ENCODE data around the gene CNTNAP2.
"Not testable (repeated sequence)": the region's sequence is repeated elsewhere in the genome, so short reads cannot be mapped to it uniquely, and the experiment has no call there.

Gene CNTNAP2

GRCh38 chr7:148437043-148437442 lies 2320.4 kb downstream of the CNTNAP2 start:
- ChIA-PET POLR2A (no interaction called here), CTCF (no interaction called here)
- H3K27me3 ChIP-seq (replicated peaks in 2 of 5; ENCODE audit: control insufficient read depth in 4 of 5, insufficient read depth in 5 of 5, low read length in 4 of 5): no peaks in the 10 kb centered on the region
- no peaks in the 10 kb centered on the region for H3K4me1 ChIP-seq (ENCODE audit: control extremely low read depth in 1 of 4, control insufficient read depth in 4 of 4, insufficient read depth in 4 of 4, low read length in 3 of 4)
- no peak for DNase-seq
- 100% methylated on average over 1 of the region's 4 CpGs for WGBS (ENCODE audit: insufficient coverage)
- H3K4me3 ChIP-seq (ENCODE audit: control insufficient read depth in 1 of 7, extremely low read depth in 1 of 7, insufficient read depth in 4 of 7, low read depth in 2 of 7, low read length in 6 of 7): no peak overlapping the region
- no peak overlapping the region for H3K27ac ChIP-seq (ENCODE audit: insufficient read depth in 1 of 2, low read depth in 1 of 2, low read length in 2 of 2, poor library complexity in 1 of 2, severe bottlenecking in 2 of 2)
- H3K36me3 ChIP-seq (ENCODE audit: control insufficient read depth in 4 of 4, insufficient read depth in 4 of 4, low read length in 3 of 4): no peaks in the 10 kb centered on the region
- H3K9me3 ChIP-seq (ENCODE audit: control extremely low read depth in 1 of 5, control insufficient read depth in 4 of 5, insufficient read depth in 2 of 5, low read depth in 1 of 5, low read length in 4 of 5): peaks cover 0 to 2% (median 0%) of the 10 kb centered on the region in 5 experiments

- ChIA-PET CTCF (no interaction called here), POLR2A (no interaction called here)
- Histone ChIP-seq H3K4me1 (ENCODE audit: control extremely low read depth in 1 of 4, control insufficient read depth in 4 of 4, insufficient read depth in 4 of 4, low read length in 3 of 4) (no peaks in the 10 kb centered on the region), H3K4me3 (ENCODE audit: control insufficient read depth in 1 of 7, extremely low read depth in 1 of 7, insufficient read depth in 4 of 7, low read depth in 2 of 7, low read length in 6 of 7) (no peak overlapping the region), H3K27me3 (replicated peaks in 2 of 5; ENCODE audit: control insufficient read depth in 4 of 5, insufficient read depth in 5 of 5, low read length in 4 of 5) (no peaks in the 10 kb centered on the region), H3K36me3 (ENCODE audit: control insufficient read depth in 4 of 4, insufficient read depth in 4 of 4, low read length in 3 of 4) (no peaks in the 10 kb centered on the region), H3K27ac (ENCODE audit: insufficient read depth in 1 of 2, low read depth in 1 of 2, low read length in 2 of 2, poor library complexity in 1 of 2, severe bottlenecking in 2 of 2) (no peak overlapping the region), H3K9me3 (ENCODE audit: control extremely low read depth in 1 of 5, control insufficient read depth in 4 of 5, insufficient read depth in 2 of 5, low read depth in 1 of 5, low read length in 4 of 5) (peaks cover 0 to 15% (median 8%) of the 10 kb centered on the region in 5 experiments)
- 93% methylated on average over 3 of the region's 8 CpGs for WGBS (ENCODE audit: insufficient coverage)
- no peak for DNase-seq
Measured at GRCh38 chr7:148442141-148442655, 2325.6 kb downstream of the CNTNAP2 start.

GRCh38 chr7:148442933-148443332 lies 2326.3 kb downstream of the CNTNAP2 start:
- Histone ChIP-seq H3K4me3 (ENCODE audit: control insufficient read depth in 1 of 7, extremely low read depth in 1 of 7, insufficient read depth in 4 of 7, low read depth in 2 of 7, low read length in 6 of 7) (no peak overlapping the region), H3K9me3 (ENCODE audit: control extremely low read depth in 1 of 5, control insufficient read depth in 4 of 5, insufficient read depth in 2 of 5, low read depth in 1 of 5, low read length in 4 of 5) (peaks cover 0 to 15% (median 8%) of the 10 kb centered on the region in 5 experiments), H3K4me1 (ENCODE audit: control extremely low read depth in 1 of 4, control insufficient read depth in 4 of 4, insufficient read depth in 4 of 4, low read length in 3 of 4) (no peaks in the 10 kb centered on the region), H3K36me3 (ENCODE audit: control insufficient read depth in 4 of 4, insufficient read depth in 4 of 4, low read length in 3 of 4) (no peaks in the 10 kb centered on the region), H3K27me3 (replicated peaks in 2 of 5; ENCODE audit: control insufficient read depth in 4 of 5, insufficient read depth in 5 of 5, low read length in 4 of 5) (no peaks in the 10 kb centered on the region), H3K27ac (ENCODE audit: insufficient read depth in 1 of 2, low read depth in 1 of 2, low read length in 2 of 2, poor library complexity in 1 of 2, severe bottlenecking in 2 of 2) (no peak overlapping the region)
- DNase-seq: no peak
- CTCF ChIA-PET: no interaction called here
- POLR2A ChIA-PET: no interaction called here
- WGBS (ENCODE audit: insufficient coverage): 96% methylated on average over 6 of the region's 6 CpGs

GRCh38 chr7:148445260-148446044 lies 2328.9 kb downstream of the CNTNAP2 start:
- Histone ChIP-seq H3K4me1 (ENCODE audit: control extremely low read depth in 1 of 4, control insufficient read depth in 4 of 4, insufficient read depth in 4 of 4, low read length in 3 of 4) (no peaks in the 10 kb centered on the region), H3K27me3 (replicated peaks in 2 of 5; ENCODE audit: control insufficient read depth in 4 of 5, insufficient read depth in 5 of 5, low read length in 4 of 5) (no peaks in the 10 kb centered on the region), H3K36me3 (ENCODE audit: control insufficient read depth in 4 of 4, insufficient read depth in 4 of 4, low read length in 3 of 4) (no peaks in the 10 kb centered on the region), H3K9me3 (ENCODE audit: control extremely low read depth in 1 of 5, control insufficient read depth in 4 of 5, insufficient read depth in 2 of 5, low read depth in 1 of 5, low read length in 4 of 5) (peaks cover 0 to 15% (median 8%) of the 10 kb centered on the region in 5 experiments), H3K4me3 (ENCODE audit: control insufficient read depth in 1 of 7, extremely low read depth in 1 of 7, insufficient read depth in 4 of 7, low read depth in 2 of 7, low read length in 6 of 7) (no peak overlapping the region), H3K27ac (ENCODE audit: insufficient read depth in 1 of 2, low read depth in 1 of 2, low read length in 2 of 2, poor library complexity in 1 of 2, severe bottlenecking in 2 of 2) (no peak overlapping the region)
- DNase-seq: no peak
- WGBS (ENCODE audit: insufficient coverage): 98% methylated on average over 42 of the region's 42 CpGs
- ChIA-PET CTCF (no interaction called here), POLR2A (no interaction called here)

GRCh38 chr7:148447221-148447849 lies 2330.7 kb downstream of the CNTNAP2 start:
- Histone ChIP-seq H3K4me1 (ENCODE audit: control extremely low read depth in 1 of 4, control insufficient read depth in 4 of 4, insufficient read depth in 4 of 4, low read length in 3 of 4) (no peaks in the 10 kb centered on the region), H3K27ac (ENCODE audit: insufficient read depth in 1 of 2, low read depth in 1 of 2, low read length in 2 of 2, poor library complexity in 1 of 2, severe bottlenecking in 2 of 2) (no peak overlapping the region), H3K4me3 (ENCODE audit: control insufficient read depth in 1 of 7, extremely low read depth in 1 of 7, insufficient read depth in 4 of 7, low read depth in 2 of 7, low read length in 6 of 7) (no peak overlapping the region), H3K27me3 (replicated peaks in 2 of 5; ENCODE audit: control insufficient read depth in 4 of 5, insufficient read depth in 5 of 5, low read length in 4 of 5) (no peaks in the 10 kb centered on the region), H3K36me3 (ENCODE audit: control insufficient read depth in 4 of 4, insufficient read depth in 4 of 4, low read length in 3 of 4) (no peaks in the 10 kb centered on the region), H3K9me3 (ENCODE audit: control extremely low read depth in 1 of 5, control insufficient read depth in 4 of 5, insufficient read depth in 2 of 5, low read depth in 1 of 5, low read length in 4 of 5) (peaks cover 0 to 15% (median 8%) of the 10 kb centered on the region in 5 experiments)
- no peak for DNase-seq
- CTCF ChIA-PET: no interaction called here
- POLR2A ChIA-PET: no interaction called here
- 100% methylated on average over 1 of the region's 4 CpGs for WGBS (ENCODE audit: insufficient coverage)

- H3K4me1 ChIP-seq (ENCODE audit: control extremely low read depth in 1 of 4, control insufficient read depth in 4 of 4, insufficient read depth in 4 of 4, low read length in 3 of 4); H3K9me3 ChIP-seq (ENCODE audit: control extremely low read depth in 1 of 5, control insufficient read depth in 4 of 5, insufficient read depth in 2 of 5, low read depth in 1 of 5, low read length in 4 of 5); DNase-seq; CTCF ChIA-PET; H3K27ac ChIP-seq (ENCODE audit: insufficient read depth in 1 of 2, low read depth in 1 of 2, low read length in 2 of 2, poor library complexity in 1 of 2, severe bottlenecking in 2 of 2); H3K27me3 ChIP-seq (replicated peaks in 2 of 5; ENCODE audit: control insufficient read depth in 4 of 5, insufficient read depth in 5 of 5, low read length in 4 of 5); H3K36me3 ChIP-seq (ENCODE audit: control insufficient read depth in 4 of 4, insufficient read depth in 4 of 4, low read length in 3 of 4); H3K4me3 ChIP-seq (ENCODE audit: control insufficient read depth in 1 of 7, extremely low read depth in 1 of 7, insufficient read depth in 4 of 7, low read depth in 2 of 7, low read length in 6 of 7); POLR2A ChIA-PET: not testable (repeated sequence)
- 20% methylated on average over 1 of the region's 8 CpGs for WGBS (ENCODE audit: insufficient coverage)
Measured at GRCh38 chr7:148451526-148451925, 2334.9 kb downstream of the CNTNAP2 start.

- no peak overlapping the region for H3K27ac ChIP-seq (ENCODE audit: insufficient read depth in 1 of 2, low read depth in 1 of 2, low read length in 2 of 2, poor library complexity in 1 of 2, severe bottlenecking in 2 of 2)
- POLR2A ChIA-PET: no interaction called here
- 98% methylated on average over 7 of the region's 8 CpGs for WGBS (ENCODE audit: insufficient coverage)
- H3K9me3 ChIP-seq (ENCODE audit: control extremely low read depth in 1 of 5, control insufficient read depth in 4 of 5, insufficient read depth in 2 of 5, low read depth in 1 of 5, low read length in 4 of 5): no peaks in the 10 kb centered on the region
- no peak for DNase-seq
- no peak overlapping the region for H3K4me3 ChIP-seq (ENCODE audit: control insufficient read depth in 1 of 7, extremely low read depth in 1 of 7, insufficient read depth in 4 of 7, low read depth in 2 of 7, low read length in 6 of 7)
- H3K27me3 ChIP-seq (replicated peaks in 2 of 5; ENCODE audit: control insufficient read depth in 4 of 5, insufficient read depth in 5 of 5, low read length in 4 of 5): no peaks in the 10 kb centered on the region
- no peaks in the 10 kb centered on the region for H3K36me3 ChIP-seq (ENCODE audit: control insufficient read depth in 4 of 4, insufficient read depth in 4 of 4, low read length in 3 of 4)
- H3K4me1 ChIP-seq (ENCODE audit: control extremely low read depth in 1 of 4, control insufficient read depth in 4 of 4, insufficient read depth in 4 of 4, low read length in 3 of 4): no peaks in the 10 kb centered on the region
- CTCF ChIA-PET: no interaction called here
Measured at GRCh38 chr7:148456351-148456750, 2339.8 kb downstream of the CNTNAP2 start.

Data from common myeloid progenitor, CD34-positive (primary cell).